Hematopoietic multipotent progenitor cell (in vitro differentiated cells): Measurements from ENCODE around the gene CASS4. TPM values are rescaled to one million over a fixed set of nuclear protein-coding genes. Genes with fewer than 3 reads are reported as not detected.

Source experiments
- DNase-seq, 3 donors: peaks; one replicate each; pipeline ENCODE4 v3.0.0-alpha.2; 2011 to 2015; ENCODE audit warnings: low read depth in 2 of 3, low spot score in 2 of 3
- total RNA-seq: library from RNA; depleted of rRNA; stranded (reverse); fragments of >200 nt; gene quantifications from one replicate; pipeline ENCODE4 v1.2.3, GENCODE V29; 2012

CASS4 gene
- total RNA-seq, 1 donor = 4.0 TPM

DNA sequence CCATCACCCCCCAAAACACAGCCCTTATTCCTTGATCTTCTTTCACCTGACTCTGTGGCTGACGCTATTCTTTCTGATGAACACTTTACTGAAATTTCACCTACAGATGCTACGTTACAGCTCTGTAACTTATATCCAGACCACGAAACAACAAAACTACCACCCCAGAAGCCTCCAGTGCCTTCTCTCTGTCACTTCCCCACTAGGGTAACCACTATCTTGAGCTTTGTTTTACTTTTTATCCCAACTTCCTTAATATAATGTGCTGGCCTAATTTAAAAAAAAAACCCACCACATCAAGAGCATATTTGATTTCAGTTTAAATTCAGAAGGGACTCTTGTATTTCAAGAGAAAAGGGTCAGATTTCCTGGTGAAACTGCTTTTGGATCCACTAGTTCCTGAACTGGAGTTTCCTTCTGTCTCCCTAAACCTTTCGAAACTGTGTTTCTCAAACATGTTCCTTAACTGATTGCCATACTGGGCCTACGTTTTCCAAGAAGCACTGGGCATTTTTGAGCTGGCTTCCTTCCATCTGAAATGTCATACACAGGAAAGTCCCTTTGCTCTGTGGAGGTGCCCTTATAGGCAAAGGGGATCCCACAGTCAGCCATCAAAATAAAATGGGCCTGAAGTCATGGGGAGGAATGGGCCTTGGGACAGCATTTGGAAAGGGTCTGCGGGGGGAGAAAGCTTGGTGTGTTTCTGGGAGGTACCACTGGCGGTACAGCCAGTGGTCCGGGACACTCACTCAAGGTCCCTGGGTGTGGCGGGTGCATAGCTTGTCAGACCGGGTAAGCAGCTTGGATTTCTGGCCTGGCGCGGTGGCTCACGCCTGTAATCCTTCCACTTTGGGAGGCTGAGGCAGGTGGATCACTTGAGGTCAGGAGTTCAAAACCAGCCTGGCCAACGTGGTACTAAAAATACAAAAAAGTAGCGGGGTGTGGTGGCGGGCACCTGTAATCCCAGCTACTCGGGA lies 30.6 kb downstream of the CASS4 start:
- peak in 1 of 3 donors; percentile 60 for DNase-seq

DNA sequence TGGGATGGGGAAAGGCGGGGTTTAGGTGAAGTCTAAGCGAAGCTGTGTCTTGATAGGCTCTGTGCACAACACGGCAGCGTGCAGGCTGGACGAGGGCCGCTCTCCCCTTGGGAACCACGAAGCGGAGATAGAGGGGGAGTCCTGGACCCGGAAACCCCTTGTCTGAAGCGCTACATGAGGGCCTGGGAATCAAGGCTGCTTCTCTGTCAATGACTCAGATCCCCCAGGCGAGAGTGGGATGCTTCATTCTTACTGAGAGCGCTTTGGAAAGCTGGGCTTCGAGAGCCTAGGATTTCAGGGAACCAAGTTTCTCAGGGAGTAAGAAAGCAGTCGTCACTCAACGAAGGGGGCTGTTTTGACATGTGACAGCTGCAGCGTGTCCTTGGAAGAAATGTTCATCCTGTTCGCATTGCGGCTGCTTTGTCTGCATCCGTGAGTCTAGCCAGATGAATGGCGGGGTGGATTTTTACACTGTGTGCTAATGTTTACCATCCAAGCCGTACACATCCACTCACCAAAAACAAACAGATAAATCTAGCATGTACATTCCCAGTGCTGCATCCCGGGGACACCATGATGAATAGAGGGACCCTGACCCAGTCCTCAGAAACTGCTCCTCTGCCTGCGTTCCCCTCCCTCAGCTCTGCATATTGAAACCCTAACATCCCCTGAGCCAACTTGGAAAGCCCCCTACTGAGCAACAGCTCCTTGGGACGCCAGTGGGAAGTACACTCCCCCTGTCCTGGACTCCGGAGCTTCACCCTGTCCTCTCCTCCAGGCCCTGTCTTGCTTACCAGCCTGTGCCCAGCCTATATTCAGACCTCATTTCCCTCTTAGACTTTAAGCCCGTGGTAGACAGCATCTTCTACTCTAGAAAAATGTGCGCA lies 31.8 kb downstream of the CASS4 start:
- no peak for DNase-seq

DNA sequence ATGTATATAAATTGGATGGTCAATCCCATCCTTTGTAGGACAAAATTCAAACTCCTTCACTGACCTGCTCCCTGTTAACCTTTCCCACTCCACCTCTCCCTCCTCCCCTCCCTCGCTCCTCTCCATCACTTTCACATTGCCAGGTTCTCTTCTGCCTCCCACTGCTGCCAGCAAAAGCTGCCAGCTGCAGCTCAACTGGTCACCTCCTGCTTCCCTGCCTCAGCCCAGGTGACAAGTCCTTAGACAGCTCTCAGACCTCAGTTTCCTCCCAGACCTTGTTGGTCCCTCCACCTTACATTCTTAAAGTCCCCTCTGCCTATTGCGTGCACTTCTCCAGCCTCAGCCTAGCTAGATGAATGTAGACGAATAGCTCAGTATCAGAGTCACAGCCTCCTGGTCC lies 33.1 kb downstream of the CASS4 start:
- no peak for DNase-seq

DNA sequence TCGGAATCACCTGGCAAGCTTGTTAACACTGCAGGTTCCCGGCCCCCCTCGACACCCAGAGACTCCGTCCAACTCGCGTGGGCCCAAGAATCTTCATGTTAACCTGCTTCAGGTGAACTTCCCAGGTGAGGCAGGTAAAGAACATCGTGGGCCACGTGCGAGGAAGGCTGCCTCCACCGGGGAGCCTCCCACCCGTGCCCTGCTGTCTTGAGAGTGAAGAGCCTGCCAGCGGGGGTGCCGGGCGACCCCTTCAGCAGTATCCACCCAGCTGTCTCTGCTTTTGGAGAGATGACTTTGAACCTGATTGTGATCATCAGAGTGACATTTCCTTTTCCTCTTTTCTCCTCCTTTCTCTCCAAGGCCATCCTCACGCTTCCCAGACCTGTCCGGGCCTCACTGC lies 33.5 kb downstream of the CASS4 start:
- DNase-seq = no peak

DNA sequence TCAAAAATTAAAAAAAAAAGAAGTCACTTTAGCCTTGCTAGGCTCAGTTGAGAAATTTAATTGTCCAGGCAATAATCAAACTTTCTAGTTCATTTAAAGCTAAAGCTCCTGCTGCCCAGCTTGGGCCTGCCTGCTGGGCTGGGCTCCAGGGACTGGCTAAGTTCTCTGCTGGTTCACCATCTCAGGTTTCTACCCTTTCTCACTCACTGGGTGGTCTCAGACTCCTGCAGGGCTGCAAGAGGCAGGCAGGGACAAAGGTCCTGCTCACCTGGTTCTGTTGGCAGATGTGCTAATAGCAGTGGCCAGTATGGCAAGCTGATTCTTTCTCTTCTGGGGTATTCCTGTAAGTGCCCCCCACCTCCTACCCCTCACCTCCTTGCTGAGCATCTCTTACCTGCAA lies 35.2 kb downstream of the CASS4 start:
- no peak for DNase-seq

DNA sequence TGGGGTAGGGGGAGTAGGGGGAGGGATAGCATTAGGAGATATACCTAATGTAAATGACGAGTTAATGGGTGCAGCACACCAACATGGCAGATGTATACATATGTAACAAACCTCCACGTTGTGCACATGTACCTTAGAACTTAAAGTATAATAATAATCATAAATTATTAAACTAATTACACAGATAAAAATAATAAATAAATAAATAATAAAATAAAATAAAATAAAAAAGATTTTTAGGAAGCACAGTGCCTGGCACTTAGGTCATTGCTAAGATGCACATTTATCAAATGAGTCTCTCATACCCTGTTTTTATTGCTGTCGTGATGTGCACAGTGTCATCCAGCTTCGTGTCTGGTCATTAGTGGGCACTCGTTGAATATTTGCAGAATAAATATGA lies 37.4 kb downstream of the CASS4 start:
- no peak for DNase-seq

DNA sequence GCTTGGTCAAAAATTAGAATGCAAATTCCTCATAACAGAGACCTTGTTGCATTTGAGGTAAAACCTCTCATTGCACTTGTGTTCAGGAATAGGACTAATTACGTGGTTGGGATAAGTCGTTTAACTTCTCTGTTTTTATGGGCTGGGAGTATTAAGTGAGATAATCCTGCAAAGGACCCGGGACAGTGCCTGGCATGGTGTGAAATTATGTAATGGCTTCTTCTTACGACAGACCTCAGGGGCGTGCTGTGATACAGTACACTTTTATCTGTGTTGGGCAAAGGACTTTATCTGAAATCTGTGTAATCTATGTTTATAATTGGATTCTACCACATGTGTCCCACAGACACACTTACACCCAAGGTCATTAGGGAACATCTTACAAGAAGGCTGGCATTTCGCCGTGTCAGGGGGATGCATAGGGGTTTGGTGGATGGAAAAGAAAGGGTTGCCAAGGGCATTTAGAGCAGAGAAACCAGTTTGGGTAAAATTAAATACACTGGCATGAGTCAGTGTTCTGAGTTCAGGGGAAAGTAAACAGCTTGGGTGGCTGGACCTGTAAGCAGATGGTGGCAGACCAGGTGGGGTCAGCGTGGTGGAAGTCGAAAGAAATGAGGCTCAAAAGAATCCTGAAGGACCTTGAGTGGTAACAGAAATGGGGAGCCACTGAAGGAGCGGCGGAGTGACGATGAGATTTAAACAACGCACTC lies 39.2 kb downstream of the CASS4 start:
- DNase-seq = no peak

DNA sequence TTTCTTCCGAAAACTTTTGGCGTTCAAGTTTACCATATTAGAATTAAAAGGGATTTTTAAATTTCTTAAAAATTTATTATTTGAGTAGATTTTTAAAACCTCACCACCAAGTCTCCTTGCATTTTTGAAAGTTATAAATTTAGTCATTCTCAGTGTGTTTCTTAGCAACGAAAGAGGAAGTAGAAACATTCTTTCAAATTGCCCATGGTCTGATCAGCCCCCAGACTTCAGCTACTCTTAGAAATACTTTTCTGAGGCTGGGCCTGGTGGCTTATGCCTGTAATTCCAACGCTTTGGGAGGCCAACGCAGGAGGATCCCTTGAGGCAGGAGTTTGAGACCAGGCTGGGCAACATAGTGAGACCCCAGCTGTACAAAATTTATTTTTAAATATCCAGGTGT lies 41.3 kb downstream of the CASS4 start:
- DNase-seq = peak in 2 of 3 donors; percentile 44 to 76

DNA sequence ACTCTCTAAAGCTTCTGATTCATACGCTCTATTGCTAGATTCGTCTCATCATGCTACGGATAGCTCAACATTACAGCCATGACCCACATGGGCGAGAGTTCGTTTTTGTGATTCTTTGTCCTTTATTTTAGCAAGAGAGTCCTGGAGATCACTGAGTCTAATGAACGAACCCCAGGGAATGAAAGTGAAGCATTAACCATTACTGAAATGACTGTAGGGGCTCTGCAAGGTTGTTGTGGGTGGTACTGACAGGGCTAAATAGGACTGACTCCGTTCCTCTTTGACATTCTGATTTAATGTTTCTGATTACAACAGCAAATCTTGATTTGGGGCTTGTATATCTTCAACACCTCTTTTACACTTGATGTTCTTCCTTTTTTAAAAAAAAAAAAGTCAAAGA lies 42.7 kb downstream of the CASS4 start:
- DNase-seq = no peak

DNA sequence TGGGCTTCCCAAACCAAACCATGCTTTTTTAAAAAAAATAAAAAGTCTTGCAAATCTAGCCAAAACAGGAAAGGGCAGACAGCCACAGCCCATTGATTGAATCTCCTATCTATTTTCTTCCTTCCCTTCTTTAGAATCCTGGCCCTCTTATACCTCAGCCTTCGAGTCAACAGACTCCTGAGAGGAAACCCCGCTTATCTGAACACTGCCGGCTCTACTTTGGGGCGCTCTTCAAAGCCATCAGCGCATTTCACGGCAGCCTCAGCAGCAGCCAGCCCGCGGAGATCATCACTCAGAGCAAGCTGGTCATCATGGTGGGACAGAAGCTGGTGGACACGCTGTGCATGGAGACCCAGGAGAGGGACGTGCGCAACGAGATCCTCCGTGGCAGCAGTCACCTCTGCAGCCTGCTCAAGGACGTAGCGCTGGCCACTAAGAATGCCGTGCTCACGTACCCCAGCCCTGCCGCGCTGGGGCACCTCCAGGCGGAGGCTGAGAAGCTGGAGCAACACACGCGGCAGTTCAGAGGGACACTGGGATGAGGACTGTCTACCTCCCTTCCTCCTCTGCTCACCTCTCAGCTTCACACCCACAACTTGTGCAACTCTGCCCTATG lies 46.3 kb downstream of the CASS4 start:
- peak in 2 of 3 donors; percentile 6 to 22 for DNase-seq

DNA sequence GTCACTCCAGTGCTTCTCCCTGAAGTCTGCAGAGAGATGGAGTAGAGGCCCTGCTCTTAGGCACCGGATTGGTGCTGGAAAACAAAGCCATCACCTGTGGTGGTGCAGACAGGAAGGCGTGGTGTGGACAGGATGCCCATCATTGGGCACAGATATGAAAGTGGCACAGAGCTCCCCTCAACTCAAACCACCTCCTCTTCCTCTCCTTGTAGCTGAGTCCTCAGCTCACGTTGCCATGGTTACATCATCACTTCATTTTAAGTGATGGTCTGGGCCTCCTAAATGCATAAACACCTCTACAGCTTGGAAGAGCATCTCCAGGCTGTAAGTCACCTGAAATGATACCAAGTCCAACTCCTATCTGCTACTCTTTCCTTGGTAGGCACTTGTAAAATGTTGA lies 48.4 kb downstream of the CASS4 start:
- peak; percentile 22 to 37 (median 33) for DNase-seq

DNA sequence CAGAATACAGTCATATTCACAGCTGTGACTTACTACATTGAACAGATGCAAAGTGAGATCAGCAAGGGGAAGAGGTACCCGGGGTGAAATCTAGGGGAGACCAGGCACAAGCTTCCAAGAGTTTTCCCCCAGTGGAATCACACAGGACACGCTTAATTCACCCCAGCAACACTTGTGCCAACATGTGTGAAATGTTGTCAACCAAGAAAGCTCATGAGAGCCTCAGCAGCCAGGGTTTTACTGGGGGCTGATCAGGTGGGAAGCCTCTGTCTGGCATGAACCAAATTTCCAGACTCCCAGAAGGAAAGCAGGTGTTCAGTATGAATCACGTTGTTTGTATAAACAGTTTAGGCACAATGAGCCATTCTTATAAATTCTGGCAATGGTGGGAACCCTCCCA lies 49.5 kb downstream of the CASS4 start:
- DNase-seq = no peak

DNA sequence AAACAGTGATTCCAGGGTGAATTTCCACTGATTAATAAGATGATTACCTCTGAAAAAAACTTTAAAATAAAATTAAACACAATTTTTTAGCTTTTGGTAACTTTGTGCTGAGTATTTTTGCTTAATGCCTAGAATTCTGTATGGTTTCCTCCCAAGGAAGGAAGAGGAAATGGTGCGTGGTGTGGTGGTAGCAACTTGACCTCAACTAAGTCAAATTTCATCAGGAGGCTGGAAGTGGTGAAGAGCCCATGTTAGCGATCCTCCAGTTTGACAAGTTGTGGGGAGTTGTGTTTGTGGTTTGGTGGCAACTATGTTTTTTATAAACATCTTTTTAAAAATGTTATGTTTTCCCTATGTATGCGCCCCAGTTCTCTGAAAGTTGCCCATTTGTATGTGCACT lies 51.4 kb downstream of the CASS4 start:
- DNase-seq = peak in 2 of 3 donors; percentile 19 to 56

DNA sequence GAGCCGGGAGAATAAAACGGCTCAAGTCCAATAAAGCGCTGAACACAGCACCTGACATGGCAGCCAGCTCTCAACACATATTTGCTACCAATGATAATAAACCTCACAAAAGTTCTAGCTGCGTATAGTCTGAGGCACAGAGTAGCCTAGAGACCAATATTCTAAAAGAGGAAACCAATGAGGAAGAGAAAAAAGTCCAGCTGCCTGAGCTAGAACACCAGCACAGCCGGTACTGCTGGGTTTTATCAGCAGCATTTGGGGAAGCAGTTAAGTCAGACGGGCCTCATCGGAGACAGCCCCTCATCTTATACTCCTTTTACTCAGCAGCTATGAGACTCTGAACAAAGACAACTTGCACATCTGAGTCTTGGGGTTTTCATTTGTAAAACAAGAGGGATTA lies 53.9 kb downstream of the CASS4 start:
- peak in 2 of 3 donors; percentile 49 to 80 for DNase-seq

DNA sequence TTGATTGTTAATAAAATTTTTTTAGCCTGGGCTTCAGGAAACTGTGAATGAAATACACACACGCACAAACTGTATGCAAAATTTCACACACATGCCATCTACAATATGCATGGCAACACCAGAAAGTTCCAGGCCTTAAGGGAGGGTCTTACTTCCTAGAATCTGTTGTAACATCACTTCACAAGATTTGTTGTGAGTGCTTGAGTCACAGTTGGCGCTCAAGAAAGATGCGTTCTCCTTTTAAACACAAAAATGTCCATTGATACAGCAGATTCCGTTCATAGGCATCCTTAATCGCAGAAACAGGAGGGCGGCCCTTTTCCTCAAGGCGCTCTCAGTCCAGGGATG lies 55.9 kb downstream of the CASS4 start:
- no peak for DNase-seq

DNA sequence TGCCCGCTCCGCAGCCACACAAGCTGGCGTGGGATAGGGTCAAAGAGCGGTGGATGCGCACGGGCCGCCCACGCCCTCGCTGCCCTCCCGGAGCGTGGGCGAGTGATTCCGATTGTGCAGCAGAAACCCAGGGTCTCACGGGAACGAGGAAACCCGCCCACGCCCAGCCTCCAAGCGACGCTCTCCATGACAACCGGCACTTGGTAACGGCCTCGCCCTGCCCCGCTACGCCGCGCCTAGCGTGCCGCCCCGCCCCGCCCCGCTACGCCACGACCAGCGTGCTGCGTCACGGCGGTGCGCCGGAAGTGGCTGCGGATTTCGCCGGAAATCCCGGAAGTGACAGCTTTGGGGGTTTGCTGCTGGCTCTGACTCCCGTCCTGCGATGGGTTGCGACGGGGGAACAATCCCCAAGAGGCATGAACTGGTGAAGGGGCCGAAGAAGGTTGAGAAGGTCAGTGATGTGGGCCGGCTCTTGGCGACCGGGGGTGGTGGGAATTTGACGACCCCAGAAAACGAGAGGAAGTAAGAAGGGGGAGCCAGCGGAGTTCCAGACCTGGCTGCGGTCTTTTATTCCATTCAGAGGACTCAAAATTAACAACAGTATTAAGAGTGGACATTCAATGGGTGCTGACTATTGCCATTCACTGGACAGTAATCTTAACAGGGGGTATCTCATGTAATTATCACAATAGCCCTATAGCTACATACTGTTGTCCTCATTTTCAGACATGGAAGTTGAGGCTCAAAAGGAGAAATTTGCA lies 56.4 kb downstream of the CASS4 start, which contains the start of gene RTF2:
Gene RTF2 (plus strand): TSS at position 312 of the 761 bp plus-strand sequence. CDS start 71 bp downstream, at position 383.
- peak; percentile 91 to 96 (median 96) for DNase-seq

DNA sequence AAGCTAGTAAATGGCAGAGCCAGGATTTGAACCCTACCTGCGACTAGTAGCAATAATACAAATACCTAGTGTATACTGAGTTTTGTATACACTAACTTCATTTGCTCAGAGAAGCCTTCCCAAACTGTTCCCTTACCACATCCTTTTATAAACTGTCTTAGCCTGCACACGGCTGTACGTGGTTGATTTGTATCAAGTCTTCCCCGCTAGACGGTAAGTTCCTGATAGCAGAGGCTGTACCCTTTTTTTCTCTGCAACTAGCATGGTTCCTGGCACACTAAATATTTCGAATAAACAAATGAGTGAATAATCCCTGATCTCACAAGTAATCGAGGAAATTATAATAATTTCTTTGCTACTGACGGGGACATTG lies 57.0 kb downstream of the CASS4 start:
- DNase-seq = peak in 2 of 3 donors; percentile 14 to 31

DNA sequence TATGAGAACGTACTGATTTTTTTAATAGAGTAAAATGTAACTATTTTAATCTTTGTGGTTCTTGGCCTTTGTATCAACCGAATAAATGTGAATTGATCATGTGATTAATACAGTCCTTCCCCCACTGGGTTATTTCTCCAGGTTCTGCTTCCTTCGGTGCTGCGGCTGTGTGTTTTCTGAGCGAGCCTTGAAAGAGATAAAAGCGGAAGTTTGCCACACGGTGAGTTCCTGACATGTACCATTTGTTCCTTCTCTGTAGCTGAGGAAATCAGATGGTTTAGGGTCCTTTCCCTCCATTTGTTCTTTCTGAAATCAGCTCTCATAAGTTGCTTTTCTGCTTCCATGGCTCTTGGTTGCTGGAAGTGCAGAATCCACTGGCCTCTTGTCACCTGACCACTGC lies 71.9 kb downstream of the CASS4 start:
- peak in 2 of 3 donors; percentile 59 to 77 for DNase-seq

DNA sequence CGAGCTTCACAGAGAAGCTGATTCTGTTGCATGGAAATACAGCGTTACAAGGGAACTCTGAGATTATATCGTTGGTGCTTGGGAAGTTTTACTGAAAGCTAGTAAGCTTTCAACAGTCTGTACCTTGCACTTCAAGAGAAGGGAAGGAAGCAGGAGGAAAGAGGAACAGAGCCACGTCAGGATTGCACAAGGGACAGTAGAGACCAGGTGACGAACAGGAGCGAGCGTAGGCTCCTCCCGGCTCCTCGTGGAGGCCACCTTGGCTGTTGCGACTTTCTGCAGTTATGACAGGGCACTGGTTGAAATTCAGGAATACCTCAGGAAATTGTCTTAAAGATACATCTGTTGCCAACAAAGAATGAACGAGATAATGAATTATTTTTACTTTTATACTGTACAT lies 75.2 kb downstream of the CASS4 start:
- DNase-seq = no peak

DNA sequence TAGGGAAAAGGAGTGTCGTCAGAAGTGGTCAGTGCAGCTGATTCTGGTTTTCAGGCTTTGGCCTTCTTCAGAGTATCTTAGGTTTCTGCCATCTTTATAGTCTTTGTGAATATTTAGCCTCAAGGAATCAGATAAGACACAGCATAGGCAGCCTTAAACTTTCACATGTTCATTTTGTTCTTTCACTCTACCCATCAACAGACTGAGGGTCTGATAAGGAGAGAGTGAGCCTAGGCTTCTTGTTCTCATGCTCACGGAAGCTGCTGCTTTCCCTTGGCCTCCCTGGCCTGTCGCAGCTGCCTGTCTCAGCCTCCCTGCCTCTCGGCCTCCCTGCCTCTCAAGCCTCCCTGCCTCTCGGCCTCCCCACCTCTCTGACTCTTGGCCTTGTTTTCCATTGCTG lies 76.5 kb downstream of the CASS4 start:
- no peak for DNase-seq
